PC-9 (cell line): Measurements from ENCODE around the gene ALDOB. TPM values are rescaled to one million over a fixed set of nuclear protein-coding genes. Genes with fewer than 3 reads are reported as not detected.

Experiments used
- BruUV-seq: library from RNA; stranded (reverse); fragments of 400-500 nt; replicated peaks from 2 replicates; lab custom pipeline; 2021; lab: Mats Ljungman, UMichigan
- CTCF ChIA-PET: fragments of 300-600 bp; sonication (Branson Sonifier 250); formaldehyde crosslinking; loops from one replicate; lab custom pipeline; 2022; ENCODE audit warnings: antibody characterized with exemption; lab: Charles Lee
- POLR2A ChIA-PET: fragments of 300-600 bp; sonication (Branson Sonifier 250); formaldehyde crosslinking; loops from one replicate; lab custom pipeline; 2022; ENCODE audit warnings: antibody characterized with exemption; ENCODE audit not compliant: unreplicated experiment; lab: Charles Lee
- DNase-seq, 2 experiments: peaks; one replicate each; pipeline versions ENCODE4 v3.0.0 to v3.0.0-alpha.2; 2015 to 2022; ENCODE audit warnings: mixed read lengths in 1 of 2
- H2AFZ ChIP-seq: fragments of 200-600 bp; sonication (generic); 2 replicates; pipeline ENCODE4 v1.8.1; 2017; ENCODE audit warnings: antibody characterized with exemption
- H3F3A ChIP-seq: fragments of 200-600 bp; sonication (generic); 2 replicates; pipeline ENCODE4 v1.8.1; 2017; ENCODE audit warnings: antibody characterized with exemption, mild to moderate bottlenecking, low read depth; ENCODE audit not compliant: insufficient read depth
- H3K27ac ChIP-seq: fragments of 200-600 bp; sonication (generic); 2 replicates; pipeline ENCODE4 v1.6.1; 2016; ENCODE audit warnings: mixed run types
- H3K27me3 ChIP-seq: fragments of 200-600 bp; sonication (generic); 2 replicates; pipeline ENCODE4 v1.6.1; 2016; ENCODE audit warnings: low read depth, mixed run types; ENCODE audit not compliant: insufficient read depth
- H3K36me3 ChIP-seq: fragments of 200-600 bp; sonication (generic); 2 replicates; pipeline ENCODE4 v1.6.1; 2016; ENCODE audit warnings: low read depth, mixed run types
- H3K4me1 ChIP-seq: fragments of 200-600 bp; sonication (generic); replicated peaks from 2 replicates; pipeline ENCODE4 v1.6.1; 2016; ENCODE audit warnings: mixed run types; ENCODE audit not compliant: insufficient read depth
- H3K4me2 ChIP-seq: fragments of 200-600 bp; sonication (generic); 2 replicates; pipeline ENCODE4 v1.6.1; 2017; ENCODE audit warnings: mixed run types
- H3K4me3 ChIP-seq: fragments of 200-600 bp; sonication (generic); 2 replicates; pipeline ENCODE4 v1.6.1; 2016; ENCODE audit warnings: mixed run types
- H3K79me2 ChIP-seq: fragments of 200-600 bp; sonication (generic); 2 replicates; pipeline ENCODE4 v1.6.1; 2017; ENCODE audit warnings: low read depth, mixed run types
- H3K9me2 ChIP-seq: fragments of 200-600 bp; sonication (generic); 2 replicates; pipeline ENCODE4 v1.8.1; 2017; ENCODE audit warnings: mild to moderate bottlenecking; ENCODE audit not compliant: insufficient read depth
- H3K9me3 ChIP-seq: fragments of 200-600 bp; sonication (generic); 2 replicates; pipeline ENCODE4 v1.8.1; 2016; ENCODE audit warnings: low read depth; ENCODE audit not compliant: insufficient read depth
- H4K20me1 ChIP-seq: fragments of 200-600 bp; sonication (generic); 2 replicates; pipeline ENCODE4 v1.8.1; 2017; ENCODE audit not compliant: insufficient read depth
- EZH2 ChIP-seq: fragments of 200-600 bp; sonication (generic); IDR thresholded peaks from 2 replicates; pipeline ENCODE4 v1.8.0; 2017; ENCODE audit warnings: antibody characterized with exemption, low read depth
- intact Hi-C: fragments of 100-400 bp; cut with micrococcal nuclease; formaldehyde crosslinking; loops from one replicate; pipeline ENCODE4 v1.10.0; 2022; ENCODE audit not compliant: unreplicated experiment
- total RNA-seq: library from RNA; stranded (reverse); gene quantifications from 2 replicates; pipeline ENCODE4 v1.2.3, GENCODE V29; 2021
- TF ChIP-seq, protein P1 (sequence below): fragments of 200-600 bp; sonication (generic); conservative IDR thresholded peaks from 2 replicates; pipeline ENCODE4 v1.6.1; 2017; ENCODE audit warnings: mixed run types, antibody characterized with exemption, mild to moderate bottlenecking, moderate library complexity

Gene ALDOB
- total RNA-seq, 1 experiment from 2014 or later: not detected

- CTCF ChIA-PET: no interaction called here
These were observed 27.0 kb upstream of the ALDOB start for GRCh38 chr9:101462558-101462957.

GRCh38 chr9:101460965-101461364, 25.4 kb upstream of the ALDOB start:
- Histone ChIP-seq H3K36me3 (no peaks in the 10 kb centered on the region), H3K4me3 (no peak overlapping the region), H3K27me3 (no peaks in the 10 kb centered on the region), H3K79me2 (no peaks in the 10 kb centered on the region), H3F3A (no peaks in the 10 kb centered on the region), H4K20me1 (no peaks in the 10 kb centered on the region), H3K4me1 (peaks cover 8% of the 10 kb centered on the region), H3K4me2 (no peak overlapping the region), H3K27ac (no peak overlapping the region), H3K9me3 (no peaks in the 10 kb centered on the region), H3K9me2 (peaks cover 8% of the 10 kb centered on the region; the same call in 1 of the 2 replicates), H2AFZ (no peak overlapping the region)
- intact Hi-C loops: no loop called here
- TF ChIP-seq, protein P1, sequence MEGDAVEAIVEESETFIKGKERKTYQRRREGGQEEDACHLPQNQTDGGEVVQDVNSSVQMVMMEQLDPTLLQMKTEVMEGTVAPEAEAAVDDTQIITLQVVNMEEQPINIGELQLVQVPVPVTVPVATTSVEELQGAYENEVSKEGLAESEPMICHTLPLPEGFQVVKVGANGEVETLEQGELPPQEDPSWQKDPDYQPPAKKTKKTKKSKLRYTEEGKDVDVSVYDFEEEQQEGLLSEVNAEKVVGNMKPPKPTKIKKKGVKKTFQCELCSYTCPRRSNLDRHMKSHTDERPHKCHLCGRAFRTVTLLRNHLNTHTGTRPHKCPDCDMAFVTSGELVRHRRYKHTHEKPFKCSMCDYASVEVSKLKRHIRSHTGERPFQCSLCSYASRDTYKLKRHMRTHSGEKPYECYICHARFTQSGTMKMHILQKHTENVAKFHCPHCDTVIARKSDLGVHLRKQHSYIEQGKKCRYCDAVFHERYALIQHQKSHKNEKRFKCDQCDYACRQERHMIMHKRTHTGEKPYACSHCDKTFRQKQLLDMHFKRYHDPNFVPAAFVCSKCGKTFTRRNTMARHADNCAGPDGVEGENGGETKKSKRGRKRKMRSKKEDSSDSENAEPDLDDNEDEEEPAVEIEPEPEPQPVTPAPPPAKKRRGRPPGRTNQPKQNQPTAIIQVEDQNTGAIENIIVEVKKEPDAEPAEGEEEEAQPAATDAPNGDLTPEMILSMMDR: no peak
- TF ChIP-seq EZH2: no peak
- CTCF ChIA-PET: no interaction called here
- BruUV-seq: no TSS peak
- DNase-seq: no peak
- POLR2A ChIA-PET: no interaction called here

More at GRCh38 chr9:101462558-101462957, 27.0 kb upstream of the ALDOB start:
- no peak for TF ChIP-seq EZH2
- TF ChIP-seq, protein P1: no peak
- Histone ChIP-seq H3K79me2 (no peaks in the 10 kb centered on the region), H3F3A (no peaks in the 10 kb centered on the region), H3K27me3 (no peaks in the 10 kb centered on the region), H3K36me3 (no peaks in the 10 kb centered on the region), H3K4me2 (peak overlapping the region; percentile 37), H4K20me1 (no peaks in the 10 kb centered on the region), H2AFZ (no peak overlapping the region), H3K27ac (no peak overlapping the region), H3K9me3 (no peaks in the 10 kb centered on the region), H3K9me2 (peaks cover 8% of the 10 kb centered on the region; the same call in 1 of the 2 replicates), H3K4me3 (no peak overlapping the region), H3K4me1 (peaks cover 8% of the 10 kb centered on the region)
- intact Hi-C loops: no loop called here
- BruUV-seq: no TSS peak
- DNase-seq: peak in 1 of 2 experiments; percentile 49
- POLR2A ChIA-PET: interaction anchor here (0.7 kb wide), 1 partner anchor 113 kb away, joined by 3 read pairs; no protein-coding TSS in a partner anchor

GRCh38 chr9:101458963-101459631, 23.5 kb upstream of the ALDOB start:
- H3K27ac ChIP-seq: no peak overlapping the region
- H3K79me2 ChIP-seq: no peaks in the 10 kb centered on the region
- H3K4me1 ChIP-seq: peaks cover 8% of the 10 kb centered on the region
- CTCF ChIA-PET: interaction anchor here (0.6 to 1.0 kb wide), 8 partner anchors 10 to 676 kb away, joined by 3 to 15 read pairs (median 3); no protein-coding TSS in a partner anchor
- no peak overlapping the region for H3K4me3 ChIP-seq
- no TSS peak for BruUV-seq
- no peak for TF ChIP-seq EZH2
- TF ChIP-seq, protein P1: peak; percentile 73
- H2AFZ ChIP-seq: no peak overlapping the region
- H3K9me2 ChIP-seq: peaks cover 8% of the 10 kb centered on the region; the same call in 1 of the 2 replicates
- H3K4me2 ChIP-seq: no peak overlapping the region
- POLR2A ChIA-PET: interaction anchor here (0.6 kb wide), 1 partner anchor 550 kb away, joined by 4 read pairs; no protein-coding TSS in a partner anchor
- DNase-seq: peak; percentile 12 to 60
- H3K27me3 ChIP-seq: no peaks in the 10 kb centered on the region
- no peaks in the 10 kb centered on the region for H3K9me3 ChIP-seq
- intact Hi-C loops: loop anchor here (1.0 kb wide), 1 partner anchor 71 kb away; no protein-coding TSS in a partner anchor
- no peaks in the 10 kb centered on the region for H3K36me3 ChIP-seq
- H3F3A ChIP-seq: no peaks in the 10 kb centered on the region
- no peaks in the 10 kb centered on the region for H4K20me1 ChIP-seq
